ENCODE measurements around the gene PLEKHF1.
"Not testable (repeated sequence)": the region's sequence is repeated elsewhere in the genome, so short reads cannot be mapped to it uniquely, and the experiment has no call there.

The PLEKHF1 gene, protein sequence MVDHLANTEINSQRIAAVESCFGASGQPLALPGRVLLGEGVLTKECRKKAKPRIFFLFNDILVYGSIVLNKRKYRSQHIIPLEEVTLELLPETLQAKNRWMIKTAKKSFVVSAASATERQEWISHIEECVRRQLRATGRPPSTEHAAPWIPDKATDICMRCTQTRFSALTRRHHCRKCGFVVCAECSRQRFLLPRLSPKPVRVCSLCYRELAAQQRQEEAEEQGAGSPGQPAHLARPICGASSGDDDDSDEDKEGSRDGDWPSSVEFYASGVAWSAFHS

DNA sequence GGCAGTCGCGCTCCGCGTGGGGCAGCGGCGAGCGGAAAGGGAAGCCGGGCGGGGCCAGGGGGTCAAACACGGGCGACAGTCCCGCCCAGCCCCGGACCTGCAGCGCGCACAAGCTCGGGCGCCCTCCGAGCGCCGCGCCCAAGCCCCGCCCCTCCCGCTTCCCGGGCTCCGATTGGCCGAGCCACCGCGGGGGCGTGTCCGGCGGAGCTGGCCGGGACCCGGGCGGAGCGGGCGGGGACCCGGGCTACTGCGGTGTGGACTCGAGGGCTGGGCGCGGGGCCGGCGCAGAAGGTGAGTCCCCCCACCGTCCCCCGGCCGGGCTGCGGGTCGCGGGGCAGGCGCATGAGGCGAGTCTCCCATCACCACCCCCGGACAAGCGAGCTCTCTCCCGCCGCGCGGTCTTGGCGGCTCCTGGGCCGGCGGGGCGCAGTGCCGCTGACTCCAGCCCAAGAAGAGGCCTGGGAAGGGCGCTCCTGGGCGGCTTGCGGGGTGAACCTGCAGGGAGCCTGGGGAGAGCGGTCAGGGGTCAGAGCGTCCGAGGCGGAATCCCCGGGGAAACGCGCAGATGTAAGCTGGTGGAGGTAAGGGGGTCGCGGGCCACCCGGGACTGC lies at the start of gene PLEKHF1:
Gene PLEKHF1 (plus strand): TSS at position 247 of the 611 bp plus-strand sequence. CDS start 8,379 bp downstream, outside the sequence.
- peak; percentile 85 for DNase-seq

DNA sequence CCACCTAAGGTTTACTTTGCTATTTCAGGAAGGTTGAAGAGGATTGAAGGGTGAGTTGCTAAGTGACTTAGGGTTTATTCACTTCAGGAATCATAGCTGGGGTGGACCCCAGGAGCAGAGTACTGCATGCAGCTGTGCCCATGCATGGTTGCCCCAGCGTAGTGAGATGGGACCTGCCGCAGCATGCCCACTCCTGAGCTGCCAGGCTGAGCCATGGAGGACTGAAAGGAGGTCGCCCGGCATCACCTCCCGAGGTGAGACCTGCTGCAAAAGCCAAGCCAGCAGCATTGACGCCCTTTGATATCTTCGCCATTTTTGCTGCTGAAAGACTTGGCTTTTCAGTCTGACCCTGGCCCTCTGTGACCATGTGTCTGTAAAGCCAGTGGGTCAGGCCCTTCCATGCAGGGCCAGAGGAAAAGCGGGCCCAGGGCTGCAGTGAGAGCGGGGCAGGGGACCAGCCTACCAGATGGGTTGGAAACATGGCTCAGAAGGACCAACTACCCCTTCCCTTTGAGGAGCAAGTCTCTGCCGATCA lies 49.3 kb upstream of the PLEKHF1 start:
- no peak for DNase-seq

DNA sequence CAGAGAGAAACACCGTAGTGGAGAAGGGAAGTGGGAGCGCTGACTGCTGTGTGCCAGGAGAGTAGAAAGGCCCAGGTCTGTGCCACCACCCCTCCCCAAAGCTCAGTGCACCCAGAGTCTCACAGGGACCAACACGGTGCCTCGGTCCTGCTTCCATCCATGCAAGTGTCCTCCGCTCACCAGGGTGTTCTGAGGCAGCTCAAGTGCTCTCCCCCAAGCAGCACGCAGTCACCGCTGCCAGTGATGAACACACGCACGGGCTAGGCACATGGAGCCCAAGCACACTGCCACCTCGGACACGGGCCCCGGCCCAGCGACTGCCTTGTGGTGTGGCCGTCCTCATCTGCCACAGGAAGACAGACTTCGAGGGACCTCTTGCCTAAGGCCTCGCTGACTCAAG lies 48.7 kb upstream of the PLEKHF1 start:
- DNase-seq, result no peak

DNA sequence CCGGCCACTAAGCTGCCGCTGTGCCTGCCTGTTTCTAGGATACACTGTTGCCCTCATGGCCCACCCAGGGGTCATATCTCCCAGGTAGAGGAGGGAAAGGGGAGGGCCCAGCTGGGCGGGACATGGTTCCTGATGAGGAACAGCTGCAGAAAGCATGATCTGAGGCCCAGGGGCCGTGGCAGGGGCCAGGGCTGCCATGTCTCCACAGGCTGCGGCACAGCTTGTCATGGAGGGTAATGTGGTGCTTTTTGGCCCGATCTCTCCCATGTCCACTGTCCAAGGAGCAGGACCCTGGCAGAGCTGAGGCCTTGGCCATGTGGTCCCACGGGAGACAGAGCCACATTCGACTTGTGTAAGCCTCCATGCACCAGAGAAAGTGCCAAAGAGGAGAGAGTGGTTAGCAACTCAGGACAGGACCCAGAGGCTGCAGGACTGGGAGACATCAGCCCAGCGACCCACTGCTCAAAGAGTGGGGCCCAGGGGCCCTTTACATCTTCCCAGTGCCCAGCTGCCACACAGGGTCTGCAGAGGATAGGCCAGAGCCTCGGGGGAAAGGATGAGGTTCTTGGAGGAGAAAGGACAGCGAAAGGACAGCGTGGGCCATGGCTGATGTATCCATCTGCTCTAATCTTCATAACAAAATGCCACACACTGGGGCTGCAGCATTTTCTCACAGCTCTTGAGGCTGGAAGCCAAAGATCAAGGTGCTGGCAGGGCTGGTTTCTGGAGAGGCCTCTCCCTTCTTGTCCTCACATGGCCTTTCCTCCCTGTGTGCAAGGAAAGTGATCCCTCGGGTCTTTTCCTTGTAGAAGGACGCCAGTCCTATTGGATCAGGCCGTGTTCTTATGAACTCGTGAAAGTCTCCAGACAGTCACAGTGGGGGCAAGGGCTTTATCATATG lies 47.6 kb upstream of the PLEKHF1 start:
- no peak for DNase-seq

DNA sequence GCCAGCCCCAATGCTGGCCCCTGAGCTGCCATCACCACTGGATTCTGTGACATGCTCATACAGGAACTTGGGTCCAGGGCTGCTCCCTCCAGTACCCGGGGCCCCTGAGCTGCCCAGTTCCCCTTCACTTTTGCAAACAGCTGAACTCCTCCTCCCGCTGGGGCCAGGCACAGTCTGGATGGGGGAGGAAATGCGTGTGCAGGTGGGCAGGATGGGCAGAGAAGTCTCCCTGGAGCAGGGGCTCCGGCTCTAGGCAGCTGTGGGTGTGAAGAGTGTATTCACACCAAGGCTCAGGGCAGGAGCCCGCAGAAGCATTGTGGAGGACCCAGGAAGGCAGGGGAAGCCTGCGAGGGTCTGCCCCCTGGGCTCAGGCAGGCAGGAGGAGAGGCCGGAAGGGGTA lies 46.8 kb upstream of the PLEKHF1 start:
- no peak for DNase-seq

DNA sequence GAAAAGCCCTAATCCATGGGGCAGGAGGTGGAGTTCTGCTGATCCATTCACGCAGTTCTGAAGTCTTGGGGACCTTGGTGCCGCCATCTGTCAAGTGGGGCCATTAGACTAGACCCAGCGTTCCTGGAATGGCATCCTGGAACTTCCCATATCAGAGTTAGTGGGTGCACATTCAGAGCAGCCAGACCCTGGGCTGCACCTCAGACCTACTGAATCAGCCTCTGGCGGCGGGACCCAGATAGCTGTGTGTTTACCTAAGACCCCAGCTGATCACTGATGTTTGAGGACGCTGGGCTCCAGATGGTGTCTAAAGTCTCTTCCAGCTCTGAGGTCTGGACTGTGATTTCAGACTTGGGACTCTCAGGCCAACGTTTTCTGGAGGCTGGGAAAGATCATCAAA lies 46.4 kb upstream of the PLEKHF1 start:
- DNase-seq, result no peak

DNA sequence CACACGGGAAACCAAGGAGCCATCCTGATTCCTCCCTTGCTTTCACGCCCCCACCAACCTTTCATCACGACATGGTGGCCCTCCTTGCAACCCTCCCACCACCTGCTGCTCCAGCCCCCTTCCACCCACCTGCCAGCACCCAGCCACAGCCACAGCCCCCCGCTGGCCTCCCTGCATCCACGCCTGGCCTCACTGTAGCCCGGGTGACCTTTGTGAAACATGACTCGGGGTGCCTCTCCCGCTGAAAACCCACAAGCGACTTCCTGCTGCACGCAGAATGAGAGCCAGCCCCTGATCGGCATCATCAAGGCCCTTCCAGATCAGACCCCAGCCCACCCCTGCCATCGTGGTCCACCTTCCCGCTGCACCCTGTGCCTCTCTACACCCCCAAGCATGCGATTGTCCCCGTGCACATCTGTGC lies 44.3 kb upstream of the PLEKHF1 start:
- peak; percentile 28 for DNase-seq

DNA sequence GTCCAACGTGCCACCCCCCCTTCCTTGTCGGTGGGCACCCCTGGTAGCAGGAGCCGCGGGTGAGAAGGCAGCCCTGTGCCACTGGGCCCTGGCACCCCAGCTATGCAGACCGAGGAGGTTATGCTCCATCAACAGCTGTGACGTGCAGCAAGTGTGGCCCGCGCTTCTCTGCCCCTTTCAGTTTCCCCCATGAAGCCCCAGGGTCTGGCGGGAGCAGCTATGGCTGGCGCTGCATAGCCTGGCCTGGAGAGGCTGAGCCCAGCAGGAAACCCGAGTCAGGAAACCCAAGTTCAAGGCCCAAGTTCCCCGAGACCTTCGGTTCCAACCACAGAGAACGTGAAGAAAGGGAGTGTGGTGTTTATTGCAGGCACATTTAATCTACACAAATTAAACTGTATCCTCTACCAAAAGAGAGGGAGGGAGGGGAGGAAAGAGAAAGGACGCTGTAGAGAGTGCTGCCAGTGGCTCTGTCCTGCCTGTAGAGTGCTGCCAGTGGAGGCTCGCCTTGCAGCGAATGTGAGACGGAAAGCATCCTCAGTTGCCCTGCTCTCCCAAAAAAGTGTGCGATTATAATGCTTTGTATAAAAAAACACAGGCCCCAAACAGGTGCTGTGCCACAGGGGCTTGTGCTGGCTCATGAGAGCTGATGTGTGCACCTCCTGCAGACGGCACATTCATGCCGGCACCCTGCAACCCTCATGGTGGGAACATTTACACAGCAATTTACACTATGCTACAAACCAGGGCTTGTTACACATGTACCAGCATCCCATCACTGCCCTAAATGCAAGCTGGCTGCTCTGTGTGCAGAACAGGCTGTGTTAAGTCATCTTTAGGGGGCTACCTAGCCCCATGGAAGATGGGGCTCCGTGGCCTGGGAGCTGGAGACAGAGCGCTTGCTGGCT lies 42.8 kb upstream of the PLEKHF1 start:
- DNase-seq, result peak; percentile 49

DNA sequence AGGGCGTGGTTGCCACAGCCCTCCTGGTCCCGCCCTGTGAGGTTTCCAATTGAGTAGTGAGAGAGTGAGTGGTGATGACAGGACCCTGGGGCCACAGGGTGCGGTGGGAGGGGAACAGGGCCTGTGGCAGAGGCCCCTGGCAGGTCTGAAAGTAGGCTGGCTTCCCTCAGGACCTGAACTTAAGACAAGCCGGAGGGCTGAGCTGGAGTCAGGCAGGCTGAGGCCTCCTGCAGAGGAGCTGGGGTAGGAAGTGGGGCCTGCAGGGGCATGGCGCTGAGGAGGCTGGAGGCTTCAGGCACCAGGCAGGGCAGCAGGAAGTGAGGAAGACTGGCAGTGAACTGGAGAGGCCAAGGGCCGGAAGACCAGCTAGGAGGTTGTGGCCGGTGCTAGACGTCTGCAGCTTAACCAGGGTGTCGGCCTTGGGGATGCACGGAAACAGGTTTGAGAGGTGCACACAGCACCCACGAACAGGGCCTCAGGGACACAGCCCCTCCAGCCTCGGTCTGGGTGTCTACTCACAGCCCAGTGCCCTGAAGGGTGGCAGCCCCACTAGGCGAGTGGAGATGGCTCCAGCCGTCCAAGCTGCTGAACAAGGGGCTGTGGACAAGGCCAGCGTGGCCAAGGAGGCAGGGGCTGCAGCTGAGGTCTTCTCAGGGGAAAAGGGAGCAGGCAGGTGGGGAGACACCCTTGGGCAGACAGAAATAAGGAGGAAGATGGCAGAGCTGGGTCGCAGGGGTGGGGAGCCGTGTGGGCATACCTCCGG lies 41.4 kb upstream of the PLEKHF1 start:
- peak; percentile 38 for DNase-seq

DNA sequence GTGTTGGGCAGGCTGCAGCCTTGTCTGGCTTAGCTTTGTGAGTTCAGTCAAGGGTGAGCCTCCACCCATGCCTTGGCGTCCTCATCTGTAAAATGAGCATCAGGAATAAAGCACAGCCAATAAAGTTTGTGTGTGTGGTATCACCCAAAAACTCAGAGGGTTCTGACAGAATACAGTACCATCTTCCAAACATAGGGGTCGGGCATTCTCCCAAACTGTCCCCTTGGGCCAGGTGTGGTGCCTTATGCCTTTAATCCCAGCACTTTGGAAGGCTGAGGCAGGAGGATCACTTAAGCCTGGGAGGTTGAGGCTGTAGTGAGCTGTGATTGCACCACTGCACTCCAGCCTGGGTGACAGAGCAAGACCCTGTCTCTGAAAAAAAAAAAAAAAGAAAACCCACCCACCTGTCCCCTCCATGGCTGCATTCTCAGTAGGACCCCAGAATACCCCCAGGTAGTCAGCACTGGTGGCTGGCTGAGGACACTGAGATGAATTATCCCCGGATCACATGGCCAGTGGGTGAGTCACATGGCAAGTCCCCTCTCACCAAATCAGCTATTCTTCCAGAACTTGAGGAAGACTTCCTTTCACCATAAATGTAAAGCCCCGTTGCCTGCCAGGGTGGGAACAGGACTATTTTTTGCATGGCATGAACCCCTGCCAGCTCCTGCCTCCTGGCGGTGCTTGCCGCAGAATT lies 40.6 kb upstream of the PLEKHF1 start:
- no peak for DNase-seq

DNA sequence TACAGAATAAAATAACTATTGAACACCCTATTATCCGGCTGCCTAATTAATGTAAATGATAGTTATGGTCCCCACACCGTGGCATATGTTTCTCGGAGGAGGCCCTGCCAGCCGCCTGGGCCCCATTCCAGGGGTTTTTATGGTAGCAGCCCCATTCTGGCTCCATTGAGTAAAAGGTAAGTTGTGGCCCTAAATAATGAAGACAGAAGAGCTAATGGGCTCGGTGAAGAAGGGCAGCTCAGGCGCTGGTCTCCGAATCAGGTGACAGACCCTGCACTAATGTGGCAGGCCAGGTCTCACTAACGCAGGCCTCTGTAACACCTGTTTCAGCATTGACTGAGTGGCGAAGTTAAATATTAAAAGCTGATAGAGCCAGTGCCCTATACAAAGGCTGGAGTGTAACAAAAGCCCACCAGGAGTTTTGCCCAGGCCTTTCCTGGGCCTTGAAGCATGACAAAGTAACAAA lies 40.0 kb upstream of the PLEKHF1 start:
- no peak for DNase-seq

DNA sequence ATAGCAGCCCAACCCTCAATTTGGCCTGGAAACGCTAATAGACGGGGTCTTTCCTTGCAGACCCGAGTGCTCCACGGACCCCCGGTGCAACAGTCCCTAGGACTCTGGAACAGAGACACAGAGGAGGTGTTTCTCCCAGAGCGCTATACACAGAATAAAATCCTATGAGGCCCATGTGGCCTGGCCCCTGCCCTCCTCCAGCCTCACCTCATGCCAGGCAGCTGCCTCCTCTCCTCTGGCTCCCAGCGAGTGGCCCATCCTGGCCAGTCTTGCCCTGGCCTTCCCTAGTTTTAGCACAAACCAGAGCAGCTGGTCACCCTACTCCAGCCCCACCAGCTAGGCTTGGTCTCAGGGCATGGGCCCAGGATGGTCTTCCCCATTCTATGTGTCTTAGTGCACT lies 38.9 kb upstream of the PLEKHF1 start:
- no peak for DNase-seq

DNA sequence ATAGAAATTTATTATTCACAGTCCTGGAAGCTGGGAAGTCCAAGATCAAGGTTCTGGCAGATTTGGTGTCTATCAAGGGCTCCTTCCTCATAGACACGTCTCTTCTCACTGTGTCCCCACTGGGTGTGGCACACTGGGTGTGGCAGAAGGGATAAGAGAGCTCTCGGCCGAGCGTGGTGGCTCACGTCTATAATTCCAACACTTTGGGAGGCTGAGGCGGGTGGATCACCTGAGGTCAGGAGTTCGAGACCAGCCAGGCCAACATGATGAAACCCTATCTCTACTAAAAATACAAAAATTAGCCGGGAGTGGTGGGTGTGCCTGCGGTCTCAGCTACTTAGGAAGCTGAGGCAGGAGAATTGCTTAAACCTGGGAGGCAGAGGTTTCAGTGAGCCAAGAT lies 38.4 kb upstream of the PLEKHF1 start:
- not testable (repeated sequence) for DNase-seq

DNA sequence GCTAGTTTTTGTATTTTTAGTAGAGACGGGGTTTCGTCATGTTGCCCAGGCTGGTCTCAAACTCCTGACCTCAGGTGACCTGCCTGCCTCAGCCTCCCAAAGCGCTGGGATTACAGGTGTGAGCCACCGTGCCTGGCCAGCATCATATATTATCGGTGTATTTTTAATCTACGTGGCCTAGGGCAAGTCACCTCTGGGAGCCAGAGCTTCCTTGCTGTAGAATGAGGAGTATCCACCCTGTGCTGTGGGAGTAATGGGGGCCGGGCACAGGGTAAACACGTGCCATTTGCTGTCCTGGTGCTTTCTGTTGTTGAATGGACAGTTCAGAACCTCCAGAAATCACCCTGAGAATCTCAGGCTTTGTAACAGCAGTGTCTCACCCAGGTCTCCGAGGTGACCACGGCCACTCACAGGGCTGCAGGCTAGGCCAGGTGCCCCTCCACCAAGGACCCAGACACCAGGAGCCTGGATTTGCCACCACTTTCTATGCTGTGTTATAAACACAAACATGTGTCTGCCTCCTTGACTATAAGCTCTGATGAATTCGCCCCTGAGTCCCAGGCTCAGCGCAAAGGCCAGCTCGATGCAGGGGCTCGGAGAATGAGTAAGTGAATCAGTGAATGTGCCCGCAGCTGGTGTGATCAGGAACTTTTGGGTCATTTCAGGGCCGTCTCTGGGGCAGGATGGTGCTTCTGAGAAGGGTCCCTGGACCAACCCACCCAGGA lies 36.4 kb upstream of the PLEKHF1 start:
- DNase-seq, result no peak

DNA sequence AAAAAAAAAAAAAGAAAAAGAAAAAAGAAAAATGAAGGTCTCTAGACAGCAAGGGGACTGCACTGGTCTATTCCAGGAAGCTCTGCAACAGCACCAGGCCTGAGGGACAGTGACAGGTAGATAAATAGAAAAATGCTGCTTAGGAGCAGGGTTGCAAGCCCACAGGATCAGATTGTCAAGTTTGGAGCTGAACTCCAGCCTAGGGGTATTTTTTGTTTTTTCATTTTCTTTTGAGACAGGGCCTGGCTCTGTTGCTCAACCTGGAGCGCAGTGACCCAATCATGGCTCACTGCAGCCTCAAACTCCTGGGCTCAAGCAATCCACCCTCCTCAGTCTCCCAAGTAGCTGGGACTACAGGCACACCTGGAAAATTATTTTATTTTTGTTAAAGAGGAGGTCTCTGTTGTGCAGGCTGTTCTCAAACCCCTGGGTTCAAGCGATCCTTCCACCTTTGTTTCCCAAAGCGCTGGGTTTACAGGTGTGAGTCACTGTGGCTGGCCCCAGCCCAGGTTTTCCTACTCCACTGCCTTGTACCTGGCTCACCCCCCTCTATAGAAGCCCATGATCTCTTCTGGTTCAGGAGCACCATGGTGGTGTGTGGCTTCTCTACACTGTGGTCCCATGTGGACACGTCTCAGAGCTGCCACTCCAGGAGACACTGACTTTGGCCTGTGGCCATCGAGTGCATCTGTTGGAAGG lies 35.3 kb upstream of the PLEKHF1 start:
- no peak for DNase-seq

DNA sequence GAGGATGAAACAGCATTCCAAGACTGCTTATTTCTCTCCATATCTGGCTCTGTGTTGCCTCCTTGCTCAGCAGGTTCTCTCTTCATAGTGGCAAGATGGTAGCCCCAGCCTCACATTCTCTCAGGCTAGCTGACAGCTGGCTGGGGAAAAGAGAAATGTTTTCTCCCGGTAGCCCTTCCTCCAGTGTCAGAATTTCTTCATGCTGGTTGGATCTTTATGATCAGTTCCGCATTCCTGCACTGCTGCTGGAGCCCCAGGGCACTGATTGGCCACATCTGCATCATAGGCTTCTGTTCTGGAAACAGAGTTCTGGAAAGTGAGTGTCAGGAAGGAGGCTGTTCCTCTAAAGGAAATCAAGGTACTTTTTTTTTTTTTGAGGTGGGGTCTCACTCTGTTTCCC lies 34.6 kb upstream of the PLEKHF1 start:
- DNase-seq, result no peak

DNA sequence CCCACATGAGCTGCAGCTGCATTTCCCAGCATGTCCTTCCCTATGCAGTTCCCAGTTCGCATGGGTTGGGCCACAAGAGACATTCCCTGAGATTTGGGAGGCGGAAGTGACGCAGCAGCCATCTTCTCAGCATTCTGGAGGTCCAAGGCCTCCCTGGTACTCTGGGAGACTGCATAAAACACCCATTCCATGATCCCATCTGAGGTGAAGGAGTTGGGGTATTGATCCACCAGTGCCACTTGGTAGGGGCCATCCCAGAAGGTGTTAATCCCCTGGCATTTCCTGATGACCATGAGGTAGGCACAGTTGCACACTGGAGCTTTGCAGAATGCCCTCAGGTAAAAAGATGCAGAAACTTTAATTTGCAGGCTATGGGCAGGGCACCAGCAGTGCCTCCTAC lies 33.8 kb upstream of the PLEKHF1 start:
- no peak for DNase-seq

DNA sequence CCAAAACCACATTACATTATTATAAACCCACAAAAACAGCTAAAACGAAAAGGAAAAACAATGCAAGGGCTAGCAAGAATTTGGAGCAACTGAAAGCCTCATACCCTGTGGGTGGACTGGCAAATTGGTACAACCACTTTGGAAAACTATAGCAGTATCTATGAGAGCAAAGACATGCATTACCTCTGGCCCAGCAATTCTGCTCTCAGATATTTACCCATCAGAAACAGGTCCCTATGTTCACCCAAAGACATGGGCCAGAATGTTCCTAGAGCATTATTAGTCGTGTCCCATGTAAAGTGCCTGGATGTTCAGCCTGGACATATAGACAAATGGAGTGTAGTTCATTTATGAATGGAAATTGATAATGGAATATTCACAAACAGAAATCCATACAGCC lies 31.3 kb upstream of the PLEKHF1 start:
- no peak for DNase-seq

DNA sequence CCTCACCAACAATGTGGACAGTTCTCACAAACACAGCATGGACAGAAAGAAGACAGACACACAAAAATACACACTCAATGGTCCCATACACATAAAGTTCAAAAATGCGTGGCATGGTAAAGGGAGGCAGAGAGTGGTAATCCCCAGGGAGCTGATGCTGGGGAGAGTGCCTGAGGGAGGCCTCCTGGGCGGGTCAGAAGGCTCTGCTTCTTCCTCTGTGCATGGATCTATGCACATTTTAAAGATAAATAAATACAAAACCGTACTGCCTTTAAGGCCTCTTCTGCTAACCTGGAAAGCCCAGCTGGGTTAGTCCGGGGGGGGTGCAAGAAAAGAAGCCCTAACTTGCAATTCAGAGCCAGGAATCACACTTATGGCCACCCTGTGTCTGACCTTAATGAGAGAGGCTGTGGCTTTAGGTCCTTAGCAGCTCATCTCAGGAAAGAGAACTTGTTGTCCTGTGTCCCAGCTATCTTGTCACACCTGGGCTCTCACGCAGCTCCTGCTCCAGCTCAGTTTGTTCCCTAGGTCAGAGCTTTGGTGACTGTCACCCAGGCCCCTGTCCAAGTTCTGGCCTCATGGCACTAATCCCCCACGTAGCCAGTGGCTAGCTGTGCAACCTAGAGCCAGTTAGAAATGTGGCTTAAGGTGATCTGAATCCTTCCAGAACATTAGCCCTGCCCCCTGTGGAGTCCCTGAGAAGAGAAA lies 30.7 kb upstream of the PLEKHF1 start:
- no peak for DNase-seq

Measured in CD4-positive, alpha-beta T cell treated with Interleukin-17A for 1 hour (primary cell).